Panc1 (cell line): ENCODE measurements around the gene CAMK2A. TPM values are rescaled to one million over a fixed set of nuclear protein-coding genes. Genes with fewer than 3 reads are reported as not detected.

Experiments used
- ATAC-seq: fragments of 200-7000 bp; cut with Tn5 transposase; 2 replicates; pipeline ENCODE4 v1.9.1; 2020; ENCODE audit warnings: mild to moderate bottlenecking, moderate library complexity
- BruUV-seq: library from RNA; stranded (reverse); fragments of 400-500 nt; replicated peaks from 2 replicates; lab custom pipeline; 2021; lab: Mats Ljungman, UMichigan
- CTCF ChIA-PET: fragments of 300-600 bp; sonication (Branson Sonifier 250); formaldehyde crosslinking; loops from one replicate; lab custom pipeline; 2022; ENCODE audit warnings: antibody characterized with exemption; lab: Charles Lee
- POLR2A ChIA-PET: fragments of 300-600 bp; sonication (Branson Sonifier 250); formaldehyde crosslinking; loops from one replicate; lab custom pipeline; 2022; ENCODE audit warnings: antibody characterized with exemption; lab: Charles Lee
- DNase-seq: peaks from one replicate; pipeline ENCODE4 v3.0.0-alpha.2; 2010; ENCODE audit warnings: low read depth, low spot score
- H3K27ac ChIP-seq: 2 replicates; pipeline ENCODE4 v1.5.1; 2011; ENCODE audit warnings: mild to moderate bottlenecking, low read length, inconsistent platforms
- H3K27me3 ChIP-seq: fragments of 200-500 bp; sonication (Bioruptor generic); 2 replicates; pipeline ENCODE4 v1.6.0; 2014; ENCODE audit warnings: low read length, inconsistent platforms; ENCODE audit not compliant: control insufficient read depth, insufficient read depth
- H3K36me3 ChIP-seq: fragments of 200-500 bp; sonication (Bioruptor generic); 2 replicates; pipeline ENCODE4 v1.5.1; 2014; ENCODE audit warnings: inconsistent platforms, mild to moderate bottlenecking, low read length, moderate library complexity; ENCODE audit not compliant: control insufficient read depth, insufficient read depth
- H3K4me1 ChIP-seq: 2 replicates; pipeline ENCODE4 v1.5.1; 2011; ENCODE audit warnings: inconsistent platforms, mild to moderate bottlenecking, low read length, moderate library complexity; ENCODE audit not compliant: control insufficient read depth, insufficient read depth
- H3K4me3 ChIP-seq, 2 experiments: 2 replicates each; pipeline ENCODE4 v1.5.1; 2011 to 2012; ENCODE audit warnings: low read depth in 2 of 2, low read length in 2 of 2, mild to moderate bottlenecking in 2 of 2, inconsistent platforms in 1 of 2, moderate library complexity in 1 of 2
- H3K9me3 ChIP-seq: fragments of 200-500 bp; sonication (Bioruptor generic); 2 replicates; pipeline ENCODE4 v1.5.1; 2014; ENCODE audit warnings: low read depth, mild to moderate bottlenecking, inconsistent platforms, low read length, moderate library complexity; ENCODE audit not compliant: control insufficient read depth, insufficient read depth
- POLR2AphosphoS5 ChIP-seq: IDR thresholded peaks from 2 replicates; pipeline ENCODE4 v1.6.1; 2012; ENCODE audit warnings: mild to moderate bottlenecking, low read depth, low read length, moderate library complexity
- SIN3A ChIP-seq: IDR thresholded peaks from 2 replicates; pipeline ENCODE4 v1.6.1; 2012; ENCODE audit warnings: low read depth, mild to moderate bottlenecking, low read length, moderate library complexity, borderline replicate concordance; ENCODE audit not compliant: insufficient read depth
- TCF7L2 ChIP-seq: IDR thresholded peaks from 2 replicates; pipeline ENCODE4 v1.6.1; 2011; ENCODE audit warnings: mild to moderate bottlenecking, low read depth, low read length, inconsistent platforms
- in situ Hi-C: cut with HindIII; loops from 2 replicates; pipeline ENCODE4 v1.10.0; 2016; ENCODE audit warnings: low sequenced_read_pairs, low pct_unique_long_range_greater_than_20kb
- intact Hi-C: fragments of 100-400 bp; cut with micrococcal nuclease; formaldehyde crosslinking; loops from one replicate; pipeline ENCODE4 v1.10.0; 2022; ENCODE audit not compliant: unreplicated experiment
- total RNA-seq: library from RNA; stranded (reverse); gene quantifications from one replicate; pipeline ENCODE4 v1.2.1, GENCODE V29; 2021; ENCODE audit not compliant: unreplicated experiment
- TF ChIP-seq, protein P1 (sequence below): fragments of 450-650 bp; IDR thresholded peaks from 2 replicates; pipeline ENCODE4 v1.5.1; 2017; ENCODE audit warnings: mild to moderate bottlenecking
- TF ChIP-seq, protein P2 (sequence below), 2 experiments: IDR thresholded peaks; 2 replicates each; pipeline ENCODE4 v1.6.1; 2011 to 2012; ENCODE audit warnings: low read depth in 2 of 2, control low read depth in 1 of 2, low read length in 1 of 2, mild to moderate bottlenecking in 1 of 2, moderate library complexity in 1 of 2; ENCODE audit not compliant: insufficient read depth in 1 of 2

The CAMK2A gene
- total RNA-seq, 1 experiment from 2014 or later: 0.51 TPM

DNA sequence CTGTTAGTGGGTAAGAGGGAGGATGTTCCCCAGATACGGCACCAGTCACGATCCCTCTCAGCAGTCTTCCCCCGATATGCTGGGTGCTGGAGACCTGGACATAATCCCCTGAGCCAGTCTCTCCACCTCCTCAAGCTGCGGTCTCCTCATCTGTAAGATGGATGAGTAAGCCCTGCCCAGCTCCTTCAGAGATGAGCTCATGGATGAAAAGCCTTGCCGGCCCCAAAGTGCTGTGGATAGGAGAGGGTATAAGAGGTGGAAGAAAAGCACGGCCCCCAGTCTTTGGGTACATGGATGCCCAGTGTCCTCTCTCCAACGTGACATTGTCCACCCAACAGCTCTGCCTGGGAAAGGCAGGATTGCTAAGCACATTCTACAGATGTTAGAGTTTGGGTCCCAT is 4.5 kb downstream of the CAMK2A start:
- intact Hi-C loops: no loop called here
- BruUV-seq: no TSS peak

DNA sequence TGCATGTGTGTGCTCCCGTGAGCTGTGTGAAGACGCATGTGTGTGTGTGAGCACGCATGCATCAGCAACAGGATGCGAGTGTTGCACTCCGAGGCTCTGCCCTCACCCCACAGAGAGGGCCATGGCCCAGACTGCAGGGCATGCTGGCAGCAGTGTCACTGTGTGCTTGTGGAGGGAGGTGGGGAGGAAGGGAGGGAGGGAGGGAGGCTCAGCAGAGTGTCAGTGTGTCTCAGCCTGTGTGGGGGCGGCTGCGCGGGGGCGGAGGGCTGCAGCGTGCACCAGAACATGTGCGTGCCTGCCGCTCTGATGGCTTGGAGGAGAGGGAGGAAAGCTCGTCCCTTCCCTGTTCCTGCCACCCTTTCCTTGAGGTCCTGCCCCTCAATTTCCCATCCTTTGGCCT is 5.3 kb downstream of the CAMK2A start:
- in situ Hi-C loops: no loop called here
- DNase-seq (no peak), ATAC-seq (no peak)
- no peaks in the 10 kb centered on the region for H3K27me3 ChIP-seq
- TF ChIP-seq POLR2AphosphoS5 (no peak), TCF7L2 (no peak), SIN3A (no peak)
- TF ChIP-seq, protein P1, sequence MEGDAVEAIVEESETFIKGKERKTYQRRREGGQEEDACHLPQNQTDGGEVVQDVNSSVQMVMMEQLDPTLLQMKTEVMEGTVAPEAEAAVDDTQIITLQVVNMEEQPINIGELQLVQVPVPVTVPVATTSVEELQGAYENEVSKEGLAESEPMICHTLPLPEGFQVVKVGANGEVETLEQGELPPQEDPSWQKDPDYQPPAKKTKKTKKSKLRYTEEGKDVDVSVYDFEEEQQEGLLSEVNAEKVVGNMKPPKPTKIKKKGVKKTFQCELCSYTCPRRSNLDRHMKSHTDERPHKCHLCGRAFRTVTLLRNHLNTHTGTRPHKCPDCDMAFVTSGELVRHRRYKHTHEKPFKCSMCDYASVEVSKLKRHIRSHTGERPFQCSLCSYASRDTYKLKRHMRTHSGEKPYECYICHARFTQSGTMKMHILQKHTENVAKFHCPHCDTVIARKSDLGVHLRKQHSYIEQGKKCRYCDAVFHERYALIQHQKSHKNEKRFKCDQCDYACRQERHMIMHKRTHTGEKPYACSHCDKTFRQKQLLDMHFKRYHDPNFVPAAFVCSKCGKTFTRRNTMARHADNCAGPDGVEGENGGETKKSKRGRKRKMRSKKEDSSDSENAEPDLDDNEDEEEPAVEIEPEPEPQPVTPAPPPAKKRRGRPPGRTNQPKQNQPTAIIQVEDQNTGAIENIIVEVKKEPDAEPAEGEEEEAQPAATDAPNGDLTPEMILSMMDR: no peak
- TF ChIP-seq, protein P2, sequence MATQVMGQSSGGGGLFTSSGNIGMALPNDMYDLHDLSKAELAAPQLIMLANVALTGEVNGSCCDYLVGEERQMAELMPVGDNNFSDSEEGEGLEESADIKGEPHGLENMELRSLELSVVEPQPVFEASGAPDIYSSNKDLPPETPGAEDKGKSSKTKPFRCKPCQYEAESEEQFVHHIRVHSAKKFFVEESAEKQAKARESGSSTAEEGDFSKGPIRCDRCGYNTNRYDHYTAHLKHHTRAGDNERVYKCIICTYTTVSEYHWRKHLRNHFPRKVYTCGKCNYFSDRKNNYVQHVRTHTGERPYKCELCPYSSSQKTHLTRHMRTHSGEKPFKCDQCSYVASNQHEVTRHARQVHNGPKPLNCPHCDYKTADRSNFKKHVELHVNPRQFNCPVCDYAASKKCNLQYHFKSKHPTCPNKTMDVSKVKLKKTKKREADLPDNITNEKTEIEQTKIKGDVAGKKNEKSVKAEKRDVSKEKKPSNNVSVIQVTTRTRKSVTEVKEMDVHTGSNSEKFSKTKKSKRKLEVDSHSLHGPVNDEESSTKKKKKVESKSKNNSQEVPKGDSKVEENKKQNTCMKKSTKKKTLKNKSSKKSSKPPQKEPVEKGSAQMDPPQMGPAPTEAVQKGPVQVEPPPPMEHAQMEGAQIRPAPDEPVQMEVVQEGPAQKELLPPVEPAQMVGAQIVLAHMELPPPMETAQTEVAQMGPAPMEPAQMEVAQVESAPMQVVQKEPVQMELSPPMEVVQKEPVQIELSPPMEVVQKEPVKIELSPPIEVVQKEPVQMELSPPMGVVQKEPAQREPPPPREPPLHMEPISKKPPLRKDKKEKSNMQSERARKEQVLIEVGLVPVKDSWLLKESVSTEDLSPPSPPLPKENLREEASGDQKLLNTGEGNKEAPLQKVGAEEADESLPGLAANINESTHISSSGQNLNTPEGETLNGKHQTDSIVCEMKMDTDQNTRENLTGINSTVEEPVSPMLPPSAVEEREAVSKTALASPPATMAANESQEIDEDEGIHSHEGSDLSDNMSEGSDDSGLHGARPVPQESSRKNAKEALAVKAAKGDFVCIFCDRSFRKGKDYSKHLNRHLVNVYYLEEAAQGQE (IDR thresholded peaks at IDR 0.05; ENCODE audit: insufficient read depth in 1 of 2, low read depth in 2 of 2, low read length in 1 of 2): no peak
- BruUV-seq: no TSS peak
- no peaks in the 10 kb centered on the region for H3K9me3 ChIP-seq
- H3K36me3 ChIP-seq: no peaks in the 10 kb centered on the region
- POLR2A ChIA-PET: no interaction called here
- no peak overlapping the region for H3K4me3 ChIP-seq
- intact Hi-C loops: no loop called here
- H3K27ac ChIP-seq: no peak overlapping the region
- no peaks in the 10 kb centered on the region for H3K4me1 ChIP-seq
- CTCF ChIA-PET: no interaction called here

More for the DNA sequence above, 4.5 kb downstream of the CAMK2A start:
- H3K27me3 ChIP-seq: no peaks in the 10 kb centered on the region
- ChIA-PET CTCF (no interaction called here), POLR2A (no interaction called here)
- no peak overlapping the region for H3K27ac ChIP-seq
- no peaks in the 10 kb centered on the region for H3K9me3 ChIP-seq
- TF ChIP-seq SIN3A: no peak
- TF ChIP-seq, protein P2 (IDR thresholded peaks at IDR 0.05; ENCODE audit: insufficient read depth in 1 of 2, low read depth in 2 of 2, low read length in 1 of 2): no peak
- TF ChIP-seq, protein P1: no peak
- no peak for TF ChIP-seq TCF7L2
- TF ChIP-seq POLR2AphosphoS5: no peak
- H3K36me3 ChIP-seq: no peaks in the 10 kb centered on the region
- no peak overlapping the region for H3K4me3 ChIP-seq
- no peaks in the 10 kb centered on the region for H3K4me1 ChIP-seq
- in situ Hi-C loops: no loop called here
- ATAC-seq: no peak
- DNase-seq: no peak
